H1 (cell line): ENCODE data around the gene SPC25. TPM values are rescaled to one million over a fixed set of nuclear protein-coding genes. Genes with fewer than 3 reads are reported as not detected.

Experiments used
- CTCF ChIA-PET: fragments of 300-600 bp; sonication (Branson Sonifier 250); formaldehyde crosslinking; loops from one replicate; lab custom pipeline; 2021; ENCODE audit not compliant: partially characterized antibody; lab: Charles Lee
- POLR2A ChIA-PET: fragments of 300-600 bp; sonication (Branson Sonifier 250); formaldehyde crosslinking; loops from one replicate; lab custom pipeline; 2021; ENCODE audit warnings: inconsistent platforms; ENCODE audit not compliant: partially characterized antibody; lab: Charles Lee
- DNase-seq, 2 experiments: peaks; one replicate each; pipeline versions ENCODE4 v3.0.0 to v3.0.0-alpha.2; 2010 to 2022; ENCODE audit warnings: low spot score in 2 of 2, low read depth in 1 of 2, mixed read lengths in 1 of 2
- FAIRE-seq: peaks from 2 replicates; lab custom pipeline; 2011; peaks lifted over from hg19 to GRCh38; lab: Jason Lieb, UNC
- H2AFZ ChIP-seq: 2 replicates; pipeline ENCODE4 v1.8.1; 2012; ENCODE audit warnings: low read length, inconsistent platforms
- H2AK5ac ChIP-seq: 2 replicates; pipeline ENCODE4 v1.6.1; 2013; ENCODE audit warnings: low read depth, low read length
- H2BK120ac ChIP-seq: replicated peaks from 2 replicates; pipeline ENCODE3; 2013; ENCODE audit warnings: low read depth, low read length, inconsistent platforms
- H2BK12ac ChIP-seq: 2 replicates; pipeline ENCODE4 v1.6.1; 2013; ENCODE audit warnings: low read depth, low read length
- H2BK15ac ChIP-seq: 2 replicates; pipeline ENCODE4 v1.6.1; 2013; ENCODE audit warnings: low read length
- H2BK20ac ChIP-seq: 2 replicates; pipeline ENCODE4 v1.6.1; 2013; ENCODE audit warnings: low read length
- H2BK5ac ChIP-seq: 2 replicates; pipeline ENCODE4 v1.6.1; 2013; ENCODE audit warnings: low read depth, low read length
- H3K14ac ChIP-seq: 2 replicates; pipeline ENCODE4 v1.6.1; 2013; ENCODE audit warnings: inconsistent platforms; ENCODE audit not compliant: insufficient read length
- H3K18ac ChIP-seq: 2 replicates; pipeline ENCODE4 v1.6.1; 2013; ENCODE audit warnings: low read length; ENCODE audit errors: extremely low read depth
- H3K23ac ChIP-seq: 2 replicates; pipeline ENCODE4 v1.6.1; 2013; ENCODE audit warnings: inconsistent platforms; ENCODE audit not compliant: insufficient read length
- H3K23me2 ChIP-seq: 2 replicates; pipeline ENCODE4 v1.6.1; 2013; ENCODE audit warnings: low read depth, low read length
- H3K27ac ChIP-seq: 2 replicates; pipeline ENCODE4 v1.6.1; 2011; ENCODE audit warnings: low read depth, low read length, inconsistent platforms
- H3K27me3 ChIP-seq, 4 experiments: replicated peaks in 1 of 4; 1 replicate in 1 of 4; 2 replicates in 3 of 4; pipeline versions ENCODE4 v1.6.1 to v1.8.1; 2011 to 2013; ENCODE audit warnings: low read length in 3 of 4, mild to moderate bottlenecking in 3 of 4, inconsistent platforms in 2 of 4, mixed read lengths in 2 of 4, moderate library complexity in 1 of 4; ENCODE audit not compliant: control insufficient read depth in 3 of 4, insufficient read depth in 3 of 4; ENCODE audit errors: extremely low read depth in 1 of 4
- H3K36me3 ChIP-seq, 4 experiments: 2 replicates each; pipeline versions ENCODE4 v1.6.1 to v1.8.1; 2011 to 2013; ENCODE audit warnings: mild to moderate bottlenecking in 4 of 4, low read length in 3 of 4, moderate library complexity in 2 of 4, control low read depth in 1 of 4, inconsistent platforms in 1 of 4; ENCODE audit not compliant: insufficient read depth in 4 of 4, control insufficient read depth in 2 of 4
- H3K4ac ChIP-seq: replicated peaks from 2 replicates; pipeline ENCODE3; 2013; ENCODE audit warnings: low read length, low read depth, mixed read lengths, inconsistent platforms; ENCODE audit not compliant: insufficient read length
- H3K4me1 ChIP-seq, 4 experiments: replicated peaks in 1 of 4; 1 replicate in 1 of 4; 2 replicates in 3 of 4; pipeline versions ENCODE4 v1.6.1 to v1.8.1; 2011 to 2013; ENCODE audit warnings: low read length in 3 of 4, inconsistent platforms in 2 of 4, mixed read lengths in 1 of 4; ENCODE audit not compliant: insufficient read depth in 4 of 4, control insufficient read depth in 3 of 4
- H3K4me2 ChIP-seq, 2 experiments: 2 replicates each; pipeline versions ENCODE4 v1.6.1 to v1.8.1; 2011 to 2013; ENCODE audit warnings: low read depth in 2 of 2, low read length in 2 of 2, control low read depth in 1 of 2, inconsistent platforms in 1 of 2, mild to moderate bottlenecking in 1 of 2; ENCODE audit not compliant: insufficient read depth in 1 of 2
- H3K4me3 ChIP-seq, 4 experiments: fragments of 200-600, 300-600 bp in 1 of 4; sonication (generic), shearing (Covaris generic), sonication (Bioruptor Twin) in 1 of 4; 2 replicates each; pipeline versions ENCODE4 v1.5.1 to v1.8.1; 2011 to 2016; ENCODE audit warnings: low read length in 4 of 4, low read depth in 3 of 4, control low read depth in 2 of 4, inconsistent platforms in 2 of 4, mild to moderate bottlenecking in 2 of 4, mixed read lengths in 1 of 4, moderate library complexity in 1 of 4; ENCODE audit not compliant: insufficient read depth in 2 of 4; ENCODE audit errors: extremely low read depth in 1 of 4
- H3K56ac ChIP-seq: replicated peaks from 2 replicates; pipeline ENCODE3; 2013; ENCODE audit warnings: low read depth, mild to moderate bottlenecking, mixed read lengths, low read length, inconsistent platforms; ENCODE audit not compliant: insufficient read length
- H3K79me1 ChIP-seq: 2 replicates; pipeline ENCODE4 v1.6.1; 2013; ENCODE audit warnings: low read depth, low read length, control low read depth
- H3K79me2 ChIP-seq, 2 experiments: 2 replicates each; pipeline versions ENCODE4 v1.6.1 to v1.8.1; 2012 to 2013; ENCODE audit warnings: low read length in 2 of 2, mild to moderate bottlenecking in 2 of 2, inconsistent platforms in 1 of 2; ENCODE audit not compliant: insufficient read depth in 2 of 2, control insufficient read depth in 1 of 2
- H3K9ac ChIP-seq, 4 experiments: replicated peaks in 1 of 4; 1 replicate in 1 of 4; 2 replicates in 3 of 4; pipeline versions ENCODE4 v1.6.1 to v1.8.1; 2011 to 2013; ENCODE audit warnings: low read depth in 3 of 4, low read length in 3 of 4, control low read depth in 2 of 4, mild to moderate bottlenecking in 2 of 4, moderate library complexity in 2 of 4, inconsistent platforms in 1 of 4; ENCODE audit errors: extremely low read depth in 1 of 4
- H3K9me3 ChIP-seq, 2 experiments: 2 replicates each; pipeline versions ENCODE4 v1.6.1 to v1.8.1; 2012 to 2013; ENCODE audit warnings: mild to moderate bottlenecking in 2 of 2, moderate library complexity in 2 of 2, control low read depth in 1 of 2, inconsistent platforms in 1 of 2, low read depth in 1 of 2, low read length in 1 of 2, mixed read lengths in 1 of 2; ENCODE audit not compliant: insufficient read depth in 2 of 2
- H4K20me1 ChIP-seq, 2 experiments: replicated peaks in 1 of 2; 2 replicates each; pipeline versions ENCODE3 to v1.8.1; 2011 to 2013; ENCODE audit warnings: inconsistent platforms in 2 of 2, low read length in 2 of 2, mild to moderate bottlenecking in 1 of 2; ENCODE audit not compliant: insufficient read depth in 2 of 2, control insufficient read depth in 1 of 2
- H4K5ac ChIP-seq: 2 replicates; pipeline ENCODE4 v1.6.1; 2013; ENCODE audit warnings: low read length, low read depth, mixed read lengths, inconsistent platforms; ENCODE audit not compliant: insufficient read length
- H4K8ac ChIP-seq: 2 replicates; pipeline ENCODE4 v1.8.0; 2013; ENCODE audit warnings: mild to moderate bottlenecking, moderate library complexity, low read length, inconsistent platforms; ENCODE audit not compliant: insufficient read depth; ENCODE audit errors: extremely low read depth
- H4K91ac ChIP-seq: replicated peaks from 2 replicates; pipeline ENCODE3; 2013; ENCODE audit warnings: low read length, mixed read lengths, inconsistent platforms; ENCODE audit not compliant: insufficient read length
- CBX5 ChIP-seq: fragments of 300-800, 300-1000 bp; sonication (generic); IDR thresholded peaks from 2 replicates; pipeline ENCODE4 v1.7.1; 2016; ENCODE audit warnings: antibody characterized with exemption, low read length, low read depth
- GABPA ChIP-seq: IDR thresholded peaks from 2 replicates; pipeline ENCODE4 v1.6.1; 2011; ENCODE audit warnings: mild to moderate bottlenecking, low read length, moderate library complexity, borderline replicate concordance; ENCODE audit not compliant: insufficient read depth
- HDAC6 ChIP-seq: IDR thresholded peaks from one replicate; pipeline ENCODE4 v1.7.1; 2012; ENCODE audit warnings: low read depth, mild to moderate bottlenecking, inconsistent platforms, low read length, moderate library complexity
- JUN ChIP-seq: IDR thresholded peaks from 2 replicates; pipeline ENCODE4 v1.6.1; 2011; ENCODE audit warnings: low read depth, mild to moderate bottlenecking, improper control_type of control experiment, low read length
- KDM1A ChIP-seq: fragments of 200-600, 300-600 bp; sonication (generic); IDR thresholded peaks from 2 replicates; pipeline ENCODE4 v1.7.1; 2016; ENCODE audit warnings: mild to moderate bottlenecking, low read length, borderline replicate concordance
- RNF2 ChIP-seq: fragments of 200-900, 300-1000 bp; sonication (generic); IDR thresholded peaks from 2 replicates; pipeline ENCODE4 v1.7.1; 2016; ENCODE audit warnings: borderline replicate concordance, low read depth, mild to moderate bottlenecking, antibody characterized with exemption, low read length; ENCODE audit not compliant: poor library complexity, severe bottlenecking; ENCODE audit errors: missing control alignments
- SIN3A ChIP-seq, 2 experiments: IDR thresholded peaks in 1 of 2; conservative IDR thresholded peaks in 1 of 2; 2 replicates each; pipeline ENCODE4 v1.6.1; 2011 to 2012; ENCODE audit warnings: low read length in 2 of 2, improper control_type of control experiment in 1 of 2, low read depth in 1 of 2, mild to moderate bottlenecking in 1 of 2
- SP2 ChIP-seq: IDR thresholded peaks from 2 replicates; pipeline ENCODE4 v1.6.1; 2012; ENCODE audit warnings: mild to moderate bottlenecking, low read length, inconsistent platforms
- YY1 ChIP-seq: IDR thresholded peaks from 2 replicates; pipeline ENCODE4 v1.6.1; 2011; ENCODE audit warnings: low read depth, mild to moderate bottlenecking, low read length
- WGBS, 2 experiments: shearing (Covaris generic) in 1 of 2; methylation state at CpG; one replicate each; pipeline versions ENCODE4 v1.1.6 to v1.1.7; 2013 to 2015; ENCODE audit warnings: low lambda C conversion rate in 2 of 2, mixed read lengths in 2 of 2, inconsistent platforms in 1 of 2, low coverage in 1 of 2, missing lambda C conversion rate in 1 of 2; ENCODE audit not compliant: insufficient replicate concordance in 2 of 2, insufficient coverage in 1 of 2, insufficient read length in 1 of 2; ENCODE audit errors: extremely low coverage in 1 of 2, missing lambda C conversion rate in 1 of 2; 5-methylcytosine and 5-hydroxymethylcytosine counted together
- polyA plus RNA-seq, 7 experiments: library from polyadenylated mRNA; depleted of rRNA in 3 of 7; stranded (reverse) in 5 of 7; unstranded in 2 of 7; fragments of >200 nt in 5 of 7; fragments of 200-250 nt in 2 of 7; gene quantifications; 1 replicate in 5 of 7; 2 replicates in 1 of 7; 4 replicates in 1 of 7; pipeline versions ENCODE4 v1.2.1 to v1.2.3, GENCODE V29; 2011 to 2013; ENCODE audit warnings: missing spikeins in 2 of 7, mixed read lengths in 2 of 7
- total RNA-seq: library from RNA; stranded (reverse); fragmentation: NEBNext Ultra II Directional; extraction: Animal tissue kit (Norgen Biotek cat#: 25700); gene quantifications from 2 replicates; pipeline ENCODE4 v1.2.1, GENCODE V29; 2021
- TF ChIP-seq, protein P1 (sequence below): IDR thresholded peaks from 2 replicates; pipeline ENCODE4 v1.6.1; 2011; ENCODE audit warnings: low read length, improper control_type of control experiment

The SPC25 gene
- total and polyA plus RNA-seq, 2 of the 8 experiments (the other 6 are each of a cell fraction or from before 2014, with no cell fraction given) = 21.0 to 34.7 TPM

DNA sequence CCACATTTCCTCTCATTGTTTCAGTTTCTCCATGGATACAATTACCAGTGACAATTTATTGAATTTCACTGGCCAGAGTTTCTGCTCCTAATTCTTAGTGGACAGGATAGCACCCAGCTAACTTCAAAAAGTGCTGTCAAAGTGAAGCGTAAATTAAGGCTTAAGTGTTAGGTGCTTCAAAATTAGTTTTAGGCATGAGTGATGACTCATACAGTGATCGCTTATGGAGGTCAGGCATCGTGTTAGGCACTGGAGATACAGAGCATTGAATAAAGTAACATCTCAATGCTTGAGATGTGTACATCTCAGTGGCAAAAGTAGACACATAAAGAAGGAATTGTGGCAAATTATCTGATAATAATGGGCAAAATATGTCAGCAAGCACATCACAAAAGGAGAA lies 47.0 kb downstream of the SPC25 start:
- Histone ChIP-seq H3K14ac (no peak overlapping the region), H3K4me2 (no peak overlapping the region), H4K8ac (no peak overlapping the region), H3K36me3 (no peaks in the 10 kb centered on the region), H3K9ac (no peak overlapping the region), H2BK5ac (no peak overlapping the region), H3K18ac (no peak overlapping the region), H4K20me1 (no peaks in the 10 kb centered on the region), H3K79me2 (no peaks in the 10 kb centered on the region), H3K4me1 (no peaks in the 10 kb centered on the region), H3K27ac (no peak overlapping the region), H3K23ac (no peak overlapping the region), H3K4ac (no peak overlapping the region), H2BK15ac (no peak overlapping the region), H2AFZ (no peak overlapping the region), H3K4me3 (no peak overlapping the region), H2AK5ac (no peak overlapping the region), H3K79me1 (no peaks in the 10 kb centered on the region), H3K56ac (no peak overlapping the region), H3K27me3 (no peaks in the 10 kb centered on the region), H4K91ac (no peak overlapping the region), H4K5ac (no peak overlapping the region), H3K23me2 (no peaks in the 10 kb centered on the region), H2BK120ac (no peak overlapping the region), H2BK20ac (no peak overlapping the region), H2BK12ac (no peak overlapping the region), H3K9me3 (no peaks in the 10 kb centered on the region)
- WGBS, 2 experiments = 88% methylated on average over 3 of the region's 3 CpGs; no CpG with 5 or more reads in 1 of the 2 experiments
- DNase-seq = no peak
- POLR2A ChIA-PET = interaction anchor here (1.3 kb wide), 1 partner anchor 9 kb away, joined by 3 read pairs; no protein-coding TSS in a partner anchor
- CTCF ChIA-PET = interaction anchor here (1.0 kb wide), 1 partner anchor 9 kb away, joined by 5 read pairs; no protein-coding TSS in a partner anchor
- no peak for FAIRE-seq
- TF ChIP-seq YY1 = no peak
- no peak for TF ChIP-seq GABPA
- TF ChIP-seq CBX5 = no peak
- no peak for TF ChIP-seq SP2
- no peak for TF ChIP-seq JUN
- no peak for TF ChIP-seq SIN3A (conservative IDR thresholded peaks at IDR 0.05 in 1 of 2, IDR thresholded peaks at IDR 0.05 in 1 of 2; ENCODE audit: low read depth in 1 of 2, low read length in 2 of 2)
- TF ChIP-seq, protein P1, sequence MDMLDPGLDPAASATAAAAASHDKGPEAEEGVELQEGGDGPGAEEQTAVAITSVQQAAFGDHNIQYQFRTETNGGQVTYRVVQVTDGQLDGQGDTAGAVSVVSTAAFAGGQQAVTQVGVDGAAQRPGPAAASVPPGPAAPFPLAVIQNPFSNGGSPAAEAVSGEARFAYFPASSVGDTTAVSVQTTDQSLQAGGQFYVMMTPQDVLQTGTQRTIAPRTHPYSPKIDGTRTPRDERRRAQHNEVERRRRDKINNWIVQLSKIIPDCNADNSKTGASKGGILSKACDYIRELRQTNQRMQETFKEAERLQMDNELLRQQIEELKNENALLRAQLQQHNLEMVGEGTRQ = no peak
- TF ChIP-seq RNF2 = no peak
- TF ChIP-seq HDAC6 = no peak
- TF ChIP-seq KDM1A = no peak
